ENCODE data around the gene WSCD2. TPM values are rescaled to one million over a fixed set of nuclear protein-coding genes. Genes with fewer than 3 reads are reported as not detected.
"Not testable (repeated sequence)": the region's sequence is repeated elsewhere in the genome, so short reads cannot be mapped to it uniquely, and the experiment has no call there.

Gene WSCD2
- total RNA-seq, 1 donor from 2014 or later: 4.2 TPM

GRCh38 chr12:108214486-108214885 lies 85.4 kb downstream of the WSCD2 start:
- TF ChIP-seq POLR2AphosphoS5 (IDR thresholded peaks at IDR 0.05; ENCODE audit: insufficient read depth in 1 of 2, low read depth in 1 of 2) (no peak), POLR2A (IDR thresholded peaks at IDR 0.05) (no peak), CTCF (IDR thresholded peaks at IDR 0.05) (no peak)
- intact Hi-C loops (cut with DNase I): no loop called here
- Histone ChIP-seq H3K27ac (no peak overlapping the region), H3K4me1 (no peaks in the 10 kb centered on the region), H3K36me3 (no peaks in the 10 kb centered on the region), H3K4me3 (no peak overlapping the region), H3K27me3 (no peaks in the 10 kb centered on the region), H3K9me3 (no peaks in the 10 kb centered on the region)
- no peak for DNase-seq (ENCODE audit: extremely low spot score in 2 of 2)

- intact Hi-C loops (cut with DNase I): no loop called here
- H3K9me3 ChIP-seq: no peaks in the 10 kb centered on the region
- no peaks in the 10 kb centered on the region for H3K27me3 ChIP-seq
- no peak overlapping the region for H3K27ac ChIP-seq
- no peaks in the 10 kb centered on the region for H3K4me1 ChIP-seq
- DNase-seq (ENCODE audit: extremely low spot score in 2 of 2): no peak
- H3K36me3 ChIP-seq: no peaks in the 10 kb centered on the region
- TF ChIP-seq POLR2AphosphoS5 (IDR thresholded peaks at IDR 0.05; ENCODE audit: insufficient read depth in 1 of 2, low read depth in 1 of 2) (no peak), CTCF (IDR thresholded peaks at IDR 0.05) (no peak), POLR2A (IDR thresholded peaks at IDR 0.05) (no peak)
- H3K4me3 ChIP-seq: no peak overlapping the region
Measured at GRCh38 chr12:108215458-108215857, 86.4 kb downstream of the WSCD2 start.

- no peak for DNase-seq (ENCODE audit: extremely low spot score in 2 of 2)
- H3K36me3 ChIP-seq: no peaks in the 10 kb centered on the region
- no peaks in the 10 kb centered on the region for H3K27me3 ChIP-seq
- no peaks in the 10 kb centered on the region for H3K4me1 ChIP-seq
- H3K4me3 ChIP-seq: no peak overlapping the region
- no peak for TF ChIP-seq CTCF (IDR thresholded peaks at IDR 0.05)
- TF ChIP-seq POLR2AphosphoS5 (IDR thresholded peaks at IDR 0.05; ENCODE audit: insufficient read depth in 1 of 2, low read depth in 1 of 2): no peak
- no peak for TF ChIP-seq POLR2A (IDR thresholded peaks at IDR 0.05)
- no peaks in the 10 kb centered on the region for H3K9me3 ChIP-seq
- H3K27ac ChIP-seq: no peak overlapping the region
- intact Hi-C loops (cut with DNase I): no loop called here
Measured at GRCh38 chr12:108218921-108219320, 89.8 kb downstream of the WSCD2 start.

GRCh38 chr12:108225101-108225500 lies 96.0 kb downstream of the WSCD2 start:
- H3K4me3 ChIP-seq; H3K27me3 ChIP-seq; H3K27ac ChIP-seq; H3K36me3 ChIP-seq; H3K4me1 ChIP-seq; H3K9me3 ChIP-seq; DNase-seq (ENCODE audit: extremely low spot score in 2 of 2): not testable (repeated sequence)
- intact Hi-C loops (cut with DNase I): loop anchor here (10.0 kb wide), 1 partner anchor 230 kb away; no protein-coding TSS in a partner anchor

- TF ChIP-seq POLR2A (IDR thresholded peaks at IDR 0.05): no peak
- TF ChIP-seq CTCF (IDR thresholded peaks at IDR 0.05): no peak
- no peak for TF ChIP-seq POLR2AphosphoS5 (IDR thresholded peaks at IDR 0.05; ENCODE audit: insufficient read depth in 1 of 2, low read depth in 1 of 2)
- no peaks in the 10 kb centered on the region for H3K36me3 ChIP-seq
Measured at GRCh38 chr12:108226866-108227265, 97.8 kb downstream of the WSCD2 start.

More at GRCh38 chr12:108226866-108227265, 97.8 kb downstream of the WSCD2 start:
- H3K4me1 ChIP-seq: no peaks in the 10 kb centered on the region
- intact Hi-C loops (cut with DNase I): loop anchor here (10.0 kb wide), 1 partner anchor 228 kb away; no protein-coding TSS in a partner anchor
- no peak for DNase-seq (ENCODE audit: extremely low spot score in 2 of 2)
- H3K27ac ChIP-seq: no peak overlapping the region
- no peak overlapping the region for H3K4me3 ChIP-seq
- H3K9me3 ChIP-seq: no peaks in the 10 kb centered on the region
- no peaks in the 10 kb centered on the region for H3K27me3 ChIP-seq

Data from vagina (tissue), 2 donors.